ENCODE results near the gene OPCML. TPM values are rescaled to one million over a fixed set of nuclear protein-coding genes. Genes with fewer than 3 reads are reported as not detected.

Gene OPCML
- total RNA-seq, 1 experiment from 2014 or later, result 0.94 TPM

- no peak for DNase-seq
- H3K4me1 ChIP-seq (ENCODE audit: insufficient read depth, low read length), result no peaks in the 10 kb centered on the region; the same call in 1 of the 2 replicates
- H3K14ac ChIP-seq (ENCODE audit: insufficient read depth, low read length), result no peak overlapping the region
- H3K79me2 ChIP-seq (ENCODE audit: insufficient read depth, low read length), result no peaks in the 10 kb centered on the region
- no peak overlapping the region for H4K5ac ChIP-seq (ENCODE audit: insufficient read length, low read depth, low read length)
- H2BK5ac ChIP-seq (ENCODE audit: insufficient read length, low read length), result no peak overlapping the region
- no peak overlapping the region for H3T11ph ChIP-seq (ENCODE audit: low read length)
- H3K9me3 ChIP-seq (ENCODE audit: control insufficient read depth, low read depth, low read length), result no peaks in the 10 kb centered on the region
- no peak overlapping the region for H2BK120ac ChIP-seq (ENCODE audit: low read depth, low read length, poor library complexity, severe bottlenecking)
- Mint-ChIP-seq H3K4me1 (peaks cover 18 to 21% of the 10 kb centered on the region in 2 experiments), H3K27me3 (ENCODE audit: low read depth) (peaks cover 78% of the 10 kb centered on the region), H3K4me3 (no peak overlapping the region), H3K27ac (no peak overlapping the region), H3K36me3 (ENCODE audit: insufficient read depth in 1 of 3, low read depth in 3 of 3) (no peaks in the 10 kb centered on the region), H3K9me3 (no peaks in the 10 kb centered on the region)
- no peak overlapping the region for H2BK20ac ChIP-seq (ENCODE audit: low read depth, low read length, poor library complexity, severe bottlenecking)
- no peak overlapping the region for H3K56ac ChIP-seq (ENCODE audit: insufficient read length, low read depth, low read length)
- no peak overlapping the region for H2BK15ac ChIP-seq (ENCODE audit: low read depth, low read length)
- no peak overlapping the region for H4K8ac ChIP-seq (replicated peaks; ENCODE audit: insufficient read length, low read depth, low read length)
- no CpG with 5 or more reads among the region's 5 CpGs for WGBS (ENCODE audit: extremely low coverage, insufficient read length, low lambda C conversion rate)
- no peak overlapping the region for H3K9ac ChIP-seq (ENCODE audit: extremely low read depth, insufficient read length, low read length)
- no peak overlapping the region for H2AK5ac ChIP-seq (ENCODE audit: insufficient read length, low read length)
- TF ChIP-seq CTCF (conservative IDR thresholded peaks at IDR 0.05), result no peak
- no peak overlapping the region for H3K4ac ChIP-seq (ENCODE audit: low read depth, low read length)
- peaks cover 3% of the 10 kb centered on the region; the same call in 1 of the 2 replicates for H3K27me3 ChIP-seq (ENCODE audit: insufficient read depth, low read length)
- no peak overlapping the region for H3K4me2 ChIP-seq (ENCODE audit: insufficient read depth, insufficient read length, low read length)
- no peak overlapping the region for H3K18ac ChIP-seq (ENCODE audit: insufficient read length, low read depth, low read length)
- H3K27ac ChIP-seq (ENCODE audit: insufficient read length, low read depth, low read length), result no peak overlapping the region
- no peaks in the 10 kb centered on the region for H3K23me2 ChIP-seq (ENCODE audit: insufficient read length, low read depth, low read length, poor library complexity, severe bottlenecking)
- H2AFZ ChIP-seq (ENCODE audit: low read length), result no peak overlapping the region
- no peak overlapping the region for H3K23ac ChIP-seq (ENCODE audit: insufficient read length, low read depth, low read length)
- H4K20me1 ChIP-seq (ENCODE audit: control insufficient read depth, insufficient read depth, insufficient read length), result no peaks in the 10 kb centered on the region
- H2BK12ac ChIP-seq (ENCODE audit: insufficient read length, low read depth, low read length), result no peak overlapping the region
- no peaks in the 10 kb centered on the region for H3K79me1 ChIP-seq (ENCODE audit: insufficient read depth, low read depth, low read length, poor library complexity, severe bottlenecking)
- H4K91ac ChIP-seq (ENCODE audit: insufficient read length, low read depth, low read length), result no peak overlapping the region
These were observed 543.9 kb downstream of the OPCML start for GRCh38 chr11:132988411-132988810.

Data from H9 (cell line).